Thyroid gland (tissue), 4 donors: ENCODE results near the gene SLC25A29.

Experiments
- CTCF ChIP-seq, 6 experiments: fragments of 200-600 bp in 3 of 6; fragments of 450-650 bp in 3 of 6; sonication (generic) in 3 of 6; IDR thresholded peaks; one replicate each; pipeline ENCODE4 v1.5.1; 2016 to 2019; ENCODE audit warnings: antibody characterized with exemption in 6 of 6, mild to moderate bottlenecking in 2 of 6, inconsistent platforms in 1 of 6, moderate library complexity in 1 of 6
- POLR2A ChIP-seq, 2 donors: fragments of 450-650 bp; IDR thresholded peaks; one replicate each; pipeline ENCODE4 v1.6.1; 2017; ENCODE audit warnings: antibody characterized with exemption in 2 of 2, mild to moderate bottlenecking in 2 of 2, moderate library complexity in 1 of 2

DNA sequence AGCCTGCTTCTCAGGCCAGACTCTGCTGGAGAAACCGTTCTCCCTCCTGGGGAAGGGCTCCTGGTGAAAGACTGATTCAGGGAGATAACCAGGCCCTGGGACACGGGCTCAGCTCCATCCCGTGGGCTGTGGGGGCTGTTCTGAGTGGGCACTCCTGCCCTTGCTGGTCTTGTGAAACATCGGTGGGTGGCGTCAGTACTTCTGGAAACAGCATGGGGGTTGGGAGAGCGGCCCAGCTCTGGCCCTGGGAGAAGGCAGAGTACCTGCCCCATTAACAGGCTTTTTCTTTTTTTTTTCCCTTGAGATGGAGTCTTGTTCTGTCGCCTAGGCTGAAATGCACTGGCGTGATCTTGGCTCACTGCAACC, 17.7 kb upstream of the SLC25A29 start:
- TF ChIP-seq CTCF (IDR thresholded peaks at IDR 0.05): no peak
- no peak for TF ChIP-seq POLR2A (IDR thresholded peaks at IDR 0.05)
